ENCODE results near the gene CRTC1.

DNA sequence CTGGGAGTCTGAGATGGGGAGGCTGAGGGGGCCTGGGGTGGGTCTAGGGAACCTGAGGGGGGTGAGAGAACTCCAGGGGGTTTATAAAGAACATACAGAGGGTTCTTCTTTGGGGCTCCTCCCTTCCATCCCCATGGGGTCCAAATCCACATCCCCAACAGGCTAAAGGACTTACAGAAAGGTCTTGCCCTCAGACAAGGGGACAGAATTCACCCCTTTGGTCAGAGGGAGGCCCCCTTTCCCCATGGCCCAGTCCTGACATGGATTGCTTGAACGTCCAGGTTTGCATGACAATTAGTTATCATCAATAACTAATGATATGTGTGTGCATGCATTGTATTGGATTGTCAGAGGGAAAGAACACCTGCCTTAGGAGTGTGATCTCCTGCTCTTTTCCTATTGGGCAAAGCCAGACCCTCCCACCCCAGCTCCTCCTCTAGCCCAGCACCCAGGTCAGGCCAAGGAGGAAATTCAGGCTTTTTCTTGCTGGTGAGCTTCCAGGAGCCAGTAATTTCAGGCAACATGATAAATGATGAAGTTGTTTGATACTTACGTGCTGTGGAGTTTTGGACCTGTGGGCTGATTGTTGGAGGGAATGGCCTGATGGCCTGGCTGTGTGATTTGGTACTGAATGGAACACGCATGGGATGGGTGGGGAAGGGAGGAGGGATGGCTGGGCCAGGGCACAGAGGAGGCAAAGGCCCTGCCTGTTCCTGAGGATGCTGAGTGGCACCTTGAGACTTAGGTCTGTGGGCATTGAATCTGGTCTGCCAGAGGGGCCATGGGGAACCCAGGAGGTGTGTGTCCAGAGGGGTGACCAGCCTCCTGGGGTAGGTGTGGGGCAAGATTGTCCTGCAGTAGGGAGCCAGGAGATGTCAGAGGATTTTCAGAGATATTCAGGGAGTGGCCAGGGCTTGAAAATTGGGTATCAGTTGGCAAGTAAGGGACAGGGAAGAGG lies 45.5 kb upstream of the CRTC1 start:
- TF ChIP-seq, protein P1, sequence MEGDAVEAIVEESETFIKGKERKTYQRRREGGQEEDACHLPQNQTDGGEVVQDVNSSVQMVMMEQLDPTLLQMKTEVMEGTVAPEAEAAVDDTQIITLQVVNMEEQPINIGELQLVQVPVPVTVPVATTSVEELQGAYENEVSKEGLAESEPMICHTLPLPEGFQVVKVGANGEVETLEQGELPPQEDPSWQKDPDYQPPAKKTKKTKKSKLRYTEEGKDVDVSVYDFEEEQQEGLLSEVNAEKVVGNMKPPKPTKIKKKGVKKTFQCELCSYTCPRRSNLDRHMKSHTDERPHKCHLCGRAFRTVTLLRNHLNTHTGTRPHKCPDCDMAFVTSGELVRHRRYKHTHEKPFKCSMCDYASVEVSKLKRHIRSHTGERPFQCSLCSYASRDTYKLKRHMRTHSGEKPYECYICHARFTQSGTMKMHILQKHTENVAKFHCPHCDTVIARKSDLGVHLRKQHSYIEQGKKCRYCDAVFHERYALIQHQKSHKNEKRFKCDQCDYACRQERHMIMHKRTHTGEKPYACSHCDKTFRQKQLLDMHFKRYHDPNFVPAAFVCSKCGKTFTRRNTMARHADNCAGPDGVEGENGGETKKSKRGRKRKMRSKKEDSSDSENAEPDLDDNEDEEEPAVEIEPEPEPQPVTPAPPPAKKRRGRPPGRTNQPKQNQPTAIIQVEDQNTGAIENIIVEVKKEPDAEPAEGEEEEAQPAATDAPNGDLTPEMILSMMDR (IDR thresholded peaks at IDR 0.05 in 8 of 11, conservative IDR thresholded peaks at IDR 0.05 in 3 of 11), result no peak
- TF ChIP-seq POLR2AphosphoS5 (IDR thresholded peaks at IDR 0.05), result no peak
